ENCODE data around the gene INTS11.

Gene INTS11

DNA sequence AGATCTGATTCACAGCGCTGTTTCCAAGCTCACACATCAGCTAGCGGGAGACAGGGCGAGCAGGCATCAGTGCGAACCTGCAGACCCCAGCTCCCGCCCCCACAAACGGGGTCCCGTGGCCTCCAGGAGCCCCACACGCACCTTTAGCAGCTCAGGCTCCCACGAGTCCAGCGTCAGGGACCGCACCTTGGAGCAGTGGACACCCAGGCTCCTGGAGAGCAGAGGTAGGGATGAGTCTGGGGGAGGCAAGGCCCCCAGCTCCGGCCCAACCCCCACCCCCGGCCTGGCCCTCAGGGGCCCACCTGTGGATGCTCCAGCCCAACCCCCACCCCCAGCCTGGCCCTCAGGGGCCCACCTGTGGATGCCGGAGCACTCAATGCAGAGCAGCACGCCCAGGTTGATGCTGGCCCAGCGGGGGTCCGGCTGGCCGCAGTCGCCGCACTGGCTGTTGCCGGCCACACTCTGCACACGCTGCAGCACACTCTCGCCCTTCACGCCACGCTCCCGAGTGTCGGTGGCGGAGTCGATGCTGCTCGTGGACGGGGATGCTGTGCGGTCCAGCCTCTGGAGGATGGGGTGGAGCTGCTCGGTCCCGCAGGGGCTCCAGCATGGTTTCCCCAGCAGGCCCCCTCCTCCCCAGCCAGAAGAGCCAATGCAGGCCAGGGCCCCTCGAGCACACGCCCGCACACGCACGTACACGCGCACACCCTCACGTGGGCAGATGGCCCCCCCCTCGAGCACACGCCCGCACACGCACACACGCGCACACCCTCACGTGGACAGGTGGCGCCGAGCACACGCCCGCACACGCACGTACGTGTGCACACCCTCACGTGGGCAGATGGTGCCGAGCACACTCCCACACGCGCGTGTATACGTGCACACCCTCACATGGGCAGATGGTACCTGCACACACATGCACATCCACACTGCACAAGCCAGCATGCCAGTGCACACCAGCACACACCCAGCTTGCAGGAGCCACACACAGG is 28.1 kb downstream of the INTS11 start:
- no peak for DNase-seq

DNA sequence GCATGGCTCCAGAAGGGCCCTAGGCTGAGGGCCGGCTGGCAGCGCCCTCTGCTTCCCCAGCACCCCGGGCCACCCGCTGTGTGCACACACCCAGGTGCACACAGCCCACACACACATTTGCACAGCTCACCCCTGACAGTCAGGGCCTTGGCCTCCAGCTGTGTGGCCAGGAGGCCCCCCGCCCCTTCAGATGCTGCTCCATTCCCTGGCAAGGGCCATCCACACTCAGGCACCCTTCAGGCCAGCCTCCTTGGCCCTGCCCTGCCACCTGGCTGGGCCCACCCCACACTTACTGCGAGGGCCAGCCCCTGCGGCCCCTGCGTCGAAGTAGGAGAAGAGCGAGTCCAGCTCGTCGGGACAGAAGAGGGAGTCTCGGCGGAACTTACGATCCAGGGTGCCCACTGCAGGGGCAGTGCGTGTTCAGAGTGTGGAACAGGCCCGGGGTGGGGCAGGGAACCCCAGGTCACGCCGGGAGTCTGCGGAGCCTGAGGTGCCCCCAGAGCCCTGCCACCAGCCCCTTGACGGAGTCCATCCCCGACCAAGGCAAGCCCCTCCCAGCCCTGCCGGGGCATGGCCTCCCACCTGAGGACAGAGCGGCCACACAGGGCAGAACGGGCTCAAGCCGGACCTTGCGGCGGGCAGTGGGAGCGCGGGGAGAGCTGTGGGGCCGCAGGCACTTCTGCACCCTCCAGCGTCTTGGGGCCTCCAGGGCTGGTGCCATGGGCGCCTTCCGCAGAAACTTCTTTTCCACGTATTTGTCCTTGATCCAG is 29.1 kb downstream of the INTS11 start:
- DNase-seq: no peak

DNA sequence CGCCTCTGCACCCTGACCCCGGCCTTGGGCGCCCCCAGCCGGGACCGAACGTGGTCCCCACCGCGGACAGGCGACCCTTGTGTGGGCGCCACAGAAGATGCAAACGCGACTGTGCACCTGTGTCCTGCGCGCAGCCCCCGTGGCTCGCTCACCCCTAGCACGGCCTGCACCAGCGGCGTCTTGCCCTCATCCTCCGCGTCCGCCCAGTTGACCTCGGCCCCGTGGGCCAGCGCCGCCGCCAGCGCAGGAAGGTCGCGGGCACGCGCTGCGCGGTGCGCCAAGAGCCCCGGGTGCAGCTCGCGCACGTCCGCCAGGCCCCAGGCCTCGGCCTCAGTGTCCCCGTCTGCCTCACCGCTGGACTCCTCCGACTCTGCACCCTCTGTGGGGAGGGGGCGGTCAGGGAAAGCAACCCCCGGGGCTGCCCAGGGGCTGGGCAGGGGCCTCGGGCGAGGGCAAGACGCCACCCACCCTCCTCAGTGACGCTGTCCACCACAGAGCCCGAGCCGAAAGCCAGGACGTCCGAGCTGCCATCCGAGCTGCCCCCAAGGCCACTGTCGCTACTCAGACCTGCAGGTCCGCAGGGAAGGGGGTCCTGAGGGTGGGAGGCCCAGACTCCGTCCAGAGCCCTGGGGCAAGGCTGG is 30.1 kb downstream of the INTS11 start:
- no peak for DNase-seq

DNA sequence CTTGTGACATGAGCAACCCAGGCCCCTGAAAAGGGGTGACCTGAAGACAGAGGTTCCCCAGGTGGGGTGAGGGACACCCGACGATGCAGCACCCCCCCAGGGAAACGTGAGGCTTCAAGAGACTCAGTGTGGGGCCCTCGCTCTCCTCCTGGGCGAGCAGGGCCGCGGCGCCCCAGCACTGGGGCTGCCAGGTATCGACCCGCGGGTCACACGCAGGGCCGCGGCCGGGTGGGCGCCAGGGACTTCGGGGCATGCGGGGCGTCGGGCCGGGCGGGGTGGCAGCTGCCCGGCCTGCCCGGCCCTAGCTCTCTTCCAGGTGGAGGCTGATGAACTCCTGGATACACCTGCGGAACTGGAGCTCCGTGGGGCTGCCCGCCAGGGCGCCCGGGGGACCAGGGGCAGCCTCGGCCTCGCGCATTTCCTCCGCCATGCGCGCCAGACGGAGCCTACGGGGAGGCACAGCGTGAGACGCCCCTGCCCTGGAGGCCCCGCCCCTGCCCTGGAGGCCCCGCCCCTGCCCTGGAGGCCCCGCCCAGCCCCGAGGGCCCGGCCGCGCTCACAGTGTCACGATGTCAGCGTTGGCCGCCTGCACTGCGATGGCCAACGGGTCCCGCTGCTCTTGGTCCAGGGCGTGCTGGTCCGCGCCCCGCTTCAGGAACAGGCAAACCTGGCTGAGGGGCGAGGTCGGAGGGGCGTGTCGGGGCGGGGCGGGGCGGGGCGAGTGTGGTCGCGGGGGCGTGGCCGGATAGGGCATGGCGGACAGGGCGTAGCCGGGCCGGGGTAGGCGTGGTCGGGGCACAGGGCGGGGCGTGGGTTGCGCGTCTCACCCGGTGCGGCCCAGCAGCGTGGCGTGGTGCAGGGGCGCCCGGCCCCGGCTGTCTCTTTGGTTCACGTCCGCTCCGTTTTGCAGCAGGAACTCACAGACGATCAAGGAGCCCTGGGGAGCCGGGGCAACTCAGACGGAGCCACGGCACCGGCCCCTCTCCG is 30.9 kb downstream of the INTS11 start:
- DNase-seq: no peak

DNA sequence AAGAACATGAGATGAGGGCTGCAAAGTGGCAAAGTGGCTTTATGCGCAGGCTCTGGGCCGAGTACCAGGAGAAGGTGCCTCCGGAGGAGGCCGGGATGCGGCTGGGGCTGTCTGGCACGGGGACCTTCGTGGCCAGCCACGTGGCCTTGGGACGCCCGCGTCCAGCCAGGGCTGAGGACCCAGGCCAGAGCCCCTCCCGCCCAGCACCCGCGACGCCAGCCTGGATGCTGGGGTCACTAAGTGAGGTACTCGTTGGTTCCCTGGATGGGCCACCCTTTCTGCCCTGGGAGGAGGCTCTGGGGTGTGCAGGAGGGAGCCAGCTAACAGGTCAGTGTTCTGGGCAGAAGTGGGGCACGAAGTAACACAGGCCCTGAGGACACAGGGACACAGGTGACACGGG is 31.6 kb downstream of the INTS11 start:
- DNase-seq: no peak

DNA sequence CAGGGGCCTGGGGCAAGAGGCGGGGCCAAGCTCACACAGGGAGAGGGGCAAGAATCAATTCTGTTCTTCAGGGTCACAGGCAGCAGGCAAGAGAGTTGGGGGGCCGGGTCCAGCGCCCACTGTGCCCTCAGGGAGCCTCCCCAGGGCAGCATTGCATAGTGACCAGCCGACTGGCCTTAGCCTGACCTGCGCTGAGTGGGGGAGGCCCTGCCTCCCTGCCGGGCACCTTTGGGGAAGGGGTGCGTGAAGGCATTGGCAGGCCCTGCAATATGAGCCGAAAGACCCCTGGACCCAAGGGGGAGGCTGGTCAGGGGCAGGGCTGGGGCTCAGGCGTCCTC is 32.0 kb downstream of the INTS11 start:
- no peak for DNase-seq

DNA sequence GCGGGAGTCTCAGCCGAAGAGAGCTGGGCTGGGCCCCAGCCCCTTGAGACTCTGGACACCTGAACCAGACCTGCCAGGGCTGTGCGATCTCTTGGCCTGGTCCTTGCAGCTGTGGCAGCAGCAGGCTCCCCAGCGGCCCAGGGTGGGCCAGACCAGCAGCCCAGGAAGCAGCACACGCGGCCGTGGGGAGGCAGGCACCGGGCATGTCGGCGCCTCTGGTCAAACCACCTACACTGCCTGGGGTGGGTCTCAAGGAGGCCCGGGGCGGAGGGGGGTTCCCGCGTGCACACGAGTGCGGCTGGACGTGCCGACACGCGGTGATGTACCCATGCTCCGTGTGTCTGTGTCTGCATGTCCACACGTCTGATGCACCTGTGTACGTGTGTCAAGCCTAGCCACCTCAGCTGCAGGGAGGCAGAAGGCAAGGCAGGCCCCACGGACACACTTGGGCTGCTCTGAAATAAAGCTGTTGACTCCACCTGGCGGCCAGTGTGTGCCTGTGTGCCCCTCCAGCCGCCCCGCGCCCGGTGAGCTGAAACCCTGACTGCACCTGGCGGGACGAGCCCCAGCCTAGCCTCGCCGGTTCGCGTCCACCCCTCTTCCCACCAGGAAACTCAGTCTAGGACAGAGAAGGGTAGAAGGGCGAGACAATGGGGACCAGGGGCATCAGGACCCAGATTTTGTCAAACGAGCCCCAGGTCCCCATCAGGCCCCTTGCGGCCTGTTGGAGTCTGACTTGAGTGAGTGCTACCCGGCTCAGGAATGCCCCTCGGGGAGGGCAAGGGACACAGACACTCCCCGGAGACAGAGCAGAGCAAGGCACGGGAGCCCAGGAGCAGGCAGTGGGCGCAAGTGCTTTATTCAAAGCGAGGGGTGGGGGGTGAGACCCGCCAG is 32.7 kb downstream of the INTS11 start:
- no peak for DNase-seq

DNA sequence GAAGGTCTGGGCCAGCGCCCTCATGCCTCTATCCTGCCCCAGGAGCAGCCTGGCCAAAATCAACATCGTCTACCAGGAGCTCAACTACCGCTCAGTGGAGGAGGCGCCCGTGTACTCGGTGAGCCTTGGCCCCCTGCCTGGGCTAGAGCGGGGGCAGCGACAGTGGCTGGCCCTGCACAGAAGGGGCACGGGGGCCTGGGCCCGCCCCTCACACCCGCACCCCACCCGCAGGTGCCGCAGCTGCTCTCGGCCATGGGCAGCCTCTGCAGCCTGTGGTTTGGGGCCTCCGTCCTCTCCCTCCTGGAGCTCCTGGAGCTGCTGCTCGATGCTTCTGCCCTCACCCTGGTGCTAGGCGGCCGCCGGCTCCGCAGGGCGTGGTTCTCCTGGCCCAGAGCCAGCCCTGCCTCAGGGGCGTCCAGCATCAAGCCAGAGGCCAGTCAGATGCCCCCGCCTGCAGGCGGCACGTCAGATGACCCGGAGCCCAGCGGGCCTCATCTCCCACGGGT is 33.4 kb downstream of the INTS11 start:
- no peak for DNase-seq

DNA sequence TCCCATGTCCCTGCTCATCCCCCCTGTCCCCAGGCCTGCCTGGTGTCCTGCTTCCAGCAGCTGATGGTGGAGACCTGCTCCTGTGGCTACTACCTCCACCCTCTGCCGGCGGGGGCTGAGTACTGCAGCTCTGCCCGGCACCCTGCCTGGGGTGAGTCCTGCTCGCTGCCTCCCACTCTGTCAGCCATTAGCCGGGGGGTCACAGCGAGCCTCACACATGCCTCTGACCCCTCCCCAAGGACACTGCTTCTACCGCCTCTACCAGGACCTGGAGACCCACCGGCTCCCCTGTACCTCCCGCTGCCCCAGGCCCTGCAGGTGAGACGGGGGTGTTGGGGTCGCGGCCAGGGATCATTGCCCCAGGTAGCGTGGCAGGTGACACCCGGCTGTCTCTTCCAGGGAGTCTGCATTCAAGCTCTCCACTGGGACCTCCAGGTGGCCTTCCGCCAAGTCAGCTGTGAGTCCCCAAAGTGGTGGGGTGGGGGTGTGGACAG is 34.2 kb downstream of the INTS11 start:
- DNase-seq: no peak

DNA sequence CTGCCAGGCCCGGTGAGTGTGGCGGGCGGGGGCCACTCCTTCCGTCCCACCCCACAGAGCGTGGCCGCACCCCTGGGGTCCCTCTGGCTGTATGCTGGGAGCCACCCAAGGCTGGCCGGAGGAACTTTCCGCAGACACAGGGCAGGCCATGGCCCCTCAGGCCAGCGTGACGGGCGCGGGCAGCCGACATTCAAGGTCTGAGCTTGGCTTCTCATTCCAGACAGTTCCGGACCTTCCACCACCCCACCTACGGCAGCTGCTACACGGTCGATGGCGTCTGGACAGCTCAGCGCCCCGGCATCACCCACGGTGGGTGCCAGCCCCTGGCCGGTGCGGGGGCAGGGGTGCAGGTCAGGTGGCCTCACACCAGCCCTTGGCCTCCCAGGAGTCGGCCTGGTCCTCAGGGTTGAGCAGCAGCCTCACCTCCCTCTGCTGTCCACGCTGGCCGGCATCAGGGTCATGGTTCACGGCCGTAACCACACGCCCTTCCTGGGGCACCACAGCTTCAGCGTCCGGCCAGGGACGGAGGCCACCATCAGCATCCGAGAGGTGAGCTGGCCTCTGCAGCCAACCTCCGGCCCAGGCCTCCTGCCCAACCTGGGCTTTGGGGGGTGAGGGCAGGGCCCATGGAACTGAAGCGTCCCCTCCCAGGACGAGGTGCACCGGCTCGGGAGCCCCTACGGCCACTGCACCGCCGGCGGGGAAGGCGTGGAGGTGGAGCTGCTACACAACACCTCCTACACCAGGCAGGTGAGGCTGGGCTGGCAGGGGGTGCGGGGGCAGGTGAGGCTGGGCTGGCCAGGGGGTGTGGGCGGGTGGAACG is 37.0 kb downstream of the INTS11 start:
- no peak for DNase-seq

DNA sequence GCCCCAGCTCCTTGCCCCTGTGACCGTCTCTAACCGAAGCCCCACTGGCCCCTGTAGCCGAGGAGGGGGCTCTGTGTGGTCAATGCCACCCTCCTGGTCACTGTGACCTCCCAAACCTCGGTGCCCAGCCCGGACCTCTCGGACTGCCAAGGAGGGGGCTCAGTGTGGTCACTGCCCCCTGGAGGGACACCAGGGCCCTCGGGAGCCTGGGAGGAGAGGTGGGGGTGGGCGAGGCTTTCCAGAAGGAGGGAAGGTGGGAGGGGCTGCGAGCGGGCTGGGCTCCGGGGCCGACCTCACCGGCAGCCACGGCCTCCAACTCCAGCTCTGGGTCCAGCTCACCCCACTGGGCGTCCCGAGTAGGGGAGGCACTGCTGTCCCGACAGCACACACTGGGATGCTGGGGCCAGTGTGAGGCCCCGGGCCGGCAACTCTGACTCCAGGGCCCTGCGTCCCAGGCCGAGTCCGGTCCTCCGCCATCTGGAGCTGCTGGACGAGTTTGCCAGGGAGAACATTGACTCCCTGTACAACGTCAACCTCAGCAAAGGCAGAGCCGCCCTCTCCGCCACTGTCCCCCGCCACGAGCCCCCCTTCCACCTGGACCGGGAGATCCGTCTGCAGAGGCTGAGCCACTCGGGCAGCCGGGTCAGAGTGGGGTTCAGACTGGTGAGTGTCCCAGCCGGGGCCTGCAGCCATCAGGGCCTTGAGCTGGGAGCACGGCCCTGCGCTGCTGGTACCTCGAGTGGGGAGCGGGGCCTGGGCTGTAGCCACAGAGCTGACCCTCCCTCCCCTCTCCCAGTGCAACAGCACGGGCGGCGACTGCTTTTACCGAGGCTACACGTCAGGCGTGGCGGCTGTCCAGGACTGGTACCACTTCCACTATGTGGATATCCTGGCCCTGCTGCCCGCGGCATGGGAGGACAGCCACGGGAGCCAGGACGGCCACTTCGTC is 37.9 kb downstream of the INTS11 start:
- DNase-seq: no peak

DNA sequence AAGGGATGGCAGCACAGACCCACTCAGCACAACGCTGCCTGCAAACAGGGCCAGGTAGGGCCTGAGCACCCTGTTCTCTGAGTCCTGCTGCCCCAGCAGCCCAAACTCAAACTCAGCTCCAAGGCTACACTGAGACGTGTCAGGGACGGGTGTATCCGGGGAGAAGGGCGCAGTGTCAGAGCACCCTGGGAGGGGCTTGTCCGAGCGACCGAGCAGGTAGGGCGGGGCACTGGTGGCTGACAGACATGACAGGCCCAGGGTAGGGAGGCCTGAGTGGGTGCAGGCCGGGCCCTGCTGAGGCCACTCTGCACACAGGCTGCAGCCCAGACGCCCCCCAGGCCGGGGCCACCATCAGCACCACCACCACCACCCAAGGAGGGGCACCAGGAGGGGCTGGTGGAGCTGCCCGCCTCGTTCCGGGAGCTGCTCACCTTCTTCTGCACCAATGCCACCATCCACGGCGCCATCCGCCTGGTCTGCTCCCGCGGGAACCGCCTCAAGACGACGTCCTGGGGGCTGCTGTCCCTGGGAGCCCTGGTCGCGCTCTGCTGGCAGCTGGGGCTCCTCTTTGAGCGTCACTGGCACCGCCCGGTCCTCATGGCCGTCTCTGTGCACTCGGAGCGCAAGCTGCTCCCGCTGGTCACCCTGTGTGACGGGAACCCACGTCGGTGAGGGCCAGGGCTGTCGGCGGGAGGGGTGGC is 38.7 kb downstream of the INTS11 start:
- no peak for DNase-seq

DNA sequence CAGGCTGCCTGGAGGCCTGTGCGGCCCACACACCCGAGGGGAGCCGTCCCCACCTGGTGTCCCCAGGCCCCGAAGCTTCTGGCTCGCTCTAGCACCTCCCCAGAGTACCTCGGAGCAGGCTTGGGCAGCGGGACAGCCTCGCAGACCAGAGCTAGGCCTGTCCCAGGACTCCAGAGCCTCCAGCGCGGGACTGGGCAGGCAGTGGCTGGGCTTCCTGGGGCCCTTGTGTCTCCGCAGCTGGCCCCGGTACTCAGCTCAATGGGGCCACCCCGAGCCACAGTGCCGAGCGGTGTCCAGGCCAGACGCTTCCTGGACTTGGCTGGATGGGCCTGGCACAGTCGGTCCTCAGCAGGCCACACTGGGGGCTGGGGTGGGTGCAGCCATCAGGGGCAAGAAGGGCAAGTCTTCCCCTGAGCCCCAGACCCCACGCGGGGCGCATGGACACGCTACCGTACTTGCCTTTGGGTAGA is 39.3 kb downstream of the INTS11 start:
- no peak for DNase-seq

DNA sequence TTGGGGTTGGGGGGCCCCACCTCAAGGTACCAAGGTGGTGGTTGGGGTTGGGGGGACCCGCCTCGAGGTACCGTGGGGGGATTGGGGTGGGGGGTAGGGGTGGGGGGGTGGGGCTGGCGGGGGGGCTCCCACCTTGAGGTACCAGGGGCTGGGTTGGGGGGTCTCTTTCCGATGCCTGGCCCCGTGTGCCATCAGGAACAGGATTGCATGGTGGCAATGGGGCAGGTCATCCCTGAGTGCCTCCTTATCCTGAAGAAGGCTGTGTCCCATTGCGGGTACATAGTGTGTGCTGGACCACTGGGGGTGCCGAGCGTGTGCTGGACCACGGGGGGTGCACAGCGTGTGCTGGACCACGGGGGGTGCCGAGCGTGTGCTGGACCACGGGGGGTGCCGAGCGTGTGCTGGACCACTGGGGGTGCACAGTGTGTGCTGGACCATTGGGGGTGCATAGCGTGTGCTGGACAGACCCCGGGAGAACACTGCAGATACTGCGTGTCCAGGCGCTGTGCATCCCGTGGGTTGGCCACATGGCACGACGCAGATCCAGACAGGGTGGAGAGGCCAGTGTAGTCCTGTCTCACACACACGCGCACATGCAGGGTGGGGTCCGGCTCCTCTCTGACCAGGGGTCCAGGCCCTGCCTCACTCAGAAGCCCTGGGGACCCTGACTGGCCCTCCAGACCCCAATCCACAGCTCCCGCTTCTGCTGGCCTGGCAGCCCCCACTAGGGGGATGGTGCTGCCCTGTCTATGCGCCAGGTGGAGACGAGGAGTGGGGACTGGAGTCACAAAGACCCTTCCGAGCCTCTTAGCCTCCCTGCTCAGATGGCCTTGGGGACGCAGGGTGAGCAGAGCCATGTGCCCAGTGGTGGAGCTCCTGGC is 40.0 kb downstream of the INTS11 start:
- DNase-seq: no peak

DNA sequence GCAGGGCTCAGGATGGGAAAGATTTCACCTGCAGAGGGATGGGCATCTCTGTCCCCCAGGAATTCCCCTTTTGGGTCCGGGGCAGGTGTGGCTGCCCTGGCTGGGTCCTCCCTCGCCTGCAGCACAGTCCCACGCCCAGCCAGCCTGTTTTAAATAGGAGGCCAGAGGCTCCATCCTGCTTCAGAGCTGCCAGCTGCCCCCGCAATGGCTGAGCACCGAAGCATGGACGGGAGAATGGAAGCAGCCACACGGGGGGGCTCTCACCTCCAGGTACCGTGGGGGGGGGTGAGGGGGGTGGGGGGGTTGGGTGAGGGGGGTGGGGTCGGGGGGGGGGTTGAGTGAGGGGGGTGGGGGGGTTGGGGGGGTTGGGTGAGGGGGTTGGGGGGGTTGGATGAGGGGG is 40.6 kb downstream of the INTS11 start:
- no peak for DNase-seq

DNA sequence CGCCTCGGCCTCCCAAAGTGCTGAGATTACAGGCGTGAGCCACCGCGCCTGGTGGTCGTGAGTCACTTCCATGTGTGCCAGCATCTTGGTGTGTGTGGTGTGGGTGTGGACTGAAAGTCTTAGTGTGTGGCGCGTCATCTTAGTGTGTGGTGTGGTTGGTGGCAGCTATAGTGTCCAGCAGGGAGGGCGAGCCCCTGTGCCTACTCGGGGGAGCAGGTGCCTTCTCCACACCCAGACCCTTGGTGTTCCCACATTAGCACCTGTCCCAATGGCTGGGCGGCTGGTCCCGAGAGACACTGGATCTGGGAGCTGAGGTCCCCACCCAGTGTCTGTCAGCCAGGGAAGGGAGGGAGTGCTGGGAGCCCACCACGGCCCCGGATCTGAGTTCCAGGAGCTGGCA is 41.5 kb downstream of the INTS11 start:
- DNase-seq: no peak
